HG03432 (cell line): Measurements from ENCODE around the gene CH25H.
A peak's percentile ranks its signal among the peaks of the same experiment; 100 is the strongest.
"Not testable (repeated sequence)": the region's sequence is repeated elsewhere in the genome, so short reads cannot be mapped to it uniquely, and the experiment has no call there.

Experiments used
- ATAC-seq: cut with Tn5 transposase; IDR thresholded peaks from one replicate; pipeline ENCODE4 v1.9.1; 2021; ENCODE audit warnings: mild to moderate bottlenecking, moderate library complexity; ENCODE audit not compliant: unreplicated experiment

Gene CH25H, protein sequence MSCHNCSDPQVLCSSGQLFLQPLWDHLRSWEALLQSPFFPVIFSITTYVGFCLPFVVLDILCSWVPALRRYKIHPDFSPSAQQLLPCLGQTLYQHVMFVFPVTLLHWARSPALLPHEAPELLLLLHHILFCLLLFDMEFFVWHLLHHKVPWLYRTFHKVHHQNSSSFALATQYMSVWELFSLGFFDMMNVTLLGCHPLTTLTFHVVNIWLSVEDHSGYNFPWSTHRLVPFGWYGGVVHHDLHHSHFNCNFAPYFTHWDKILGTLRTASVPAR

DNA sequence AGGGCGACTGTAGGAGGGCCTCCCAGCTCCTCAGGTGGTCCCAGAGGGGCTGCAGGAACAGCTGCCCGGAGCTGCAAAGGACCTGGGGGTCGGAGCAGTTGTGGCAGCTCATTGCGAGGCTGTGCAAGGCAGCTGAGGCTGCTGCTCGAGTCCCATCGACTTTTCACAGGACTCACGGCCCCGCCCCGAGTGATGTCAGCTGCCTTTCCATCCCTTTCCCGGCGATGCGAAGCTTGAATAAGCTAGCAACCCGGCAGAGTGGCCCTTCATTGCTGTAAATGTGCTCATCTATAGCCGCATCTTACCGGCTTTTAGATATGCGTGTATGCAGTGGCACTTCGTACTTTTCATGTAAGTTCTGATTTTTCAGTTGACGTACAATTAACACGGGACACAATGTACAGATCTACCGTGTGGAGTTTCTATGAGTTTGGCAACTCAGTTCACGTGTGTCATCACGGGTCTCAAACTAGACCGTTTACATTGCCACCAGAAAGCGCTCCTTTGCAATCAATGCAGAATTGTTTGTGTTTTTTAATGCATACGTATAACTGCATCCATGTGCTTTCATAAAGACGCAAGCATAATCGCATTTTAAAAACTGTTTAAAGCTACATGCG is at the start of gene CH25H:
TSS of gene CH25H (minus strand) at position 137 of the 620 bp plus-strand sequence. CDS start at position 112, 25 bp downstream.
- peak; percentile 45 for ATAC-seq

DNA sequence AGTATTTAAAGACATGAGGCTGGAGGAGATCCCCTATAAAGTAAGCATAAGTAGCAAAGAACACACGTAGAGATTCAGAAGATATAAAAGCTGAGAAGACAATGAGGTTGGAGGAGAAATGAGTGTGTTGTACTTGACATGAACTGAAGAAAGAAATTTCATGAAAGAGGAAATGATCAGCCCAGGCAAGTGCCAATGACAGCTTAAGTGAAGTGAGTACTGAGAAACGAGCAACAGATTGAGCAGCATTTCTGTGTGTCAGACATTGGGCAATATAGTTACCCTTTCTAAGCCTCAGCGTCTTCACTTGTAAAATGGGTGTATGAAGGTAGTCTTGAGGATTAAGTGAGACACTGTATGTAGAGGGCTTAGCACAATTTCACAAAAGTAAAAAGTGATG is 49.2 kb upstream of the CH25H start:
- no peak for ATAC-seq

DNA sequence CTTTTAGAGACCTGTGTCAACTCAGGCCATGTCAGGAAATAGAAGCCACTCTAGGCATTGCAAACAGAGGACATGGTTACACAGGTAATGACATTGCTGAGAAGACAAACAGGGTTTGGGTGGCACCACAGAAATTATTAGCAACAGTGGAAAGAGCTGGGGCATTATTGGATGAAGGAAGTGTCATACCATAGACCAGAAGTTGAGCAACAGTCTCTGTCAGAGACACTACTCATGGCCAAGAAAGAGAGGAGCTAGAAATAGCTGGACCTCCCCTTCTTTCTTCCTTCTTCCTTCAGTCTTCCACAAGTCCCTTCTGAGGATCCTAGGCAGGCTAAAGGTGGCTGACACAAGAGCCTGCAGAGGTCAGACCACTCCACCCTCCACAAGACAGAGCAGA is 48.7 kb upstream of the CH25H start:
- ATAC-seq, result no peak

DNA sequence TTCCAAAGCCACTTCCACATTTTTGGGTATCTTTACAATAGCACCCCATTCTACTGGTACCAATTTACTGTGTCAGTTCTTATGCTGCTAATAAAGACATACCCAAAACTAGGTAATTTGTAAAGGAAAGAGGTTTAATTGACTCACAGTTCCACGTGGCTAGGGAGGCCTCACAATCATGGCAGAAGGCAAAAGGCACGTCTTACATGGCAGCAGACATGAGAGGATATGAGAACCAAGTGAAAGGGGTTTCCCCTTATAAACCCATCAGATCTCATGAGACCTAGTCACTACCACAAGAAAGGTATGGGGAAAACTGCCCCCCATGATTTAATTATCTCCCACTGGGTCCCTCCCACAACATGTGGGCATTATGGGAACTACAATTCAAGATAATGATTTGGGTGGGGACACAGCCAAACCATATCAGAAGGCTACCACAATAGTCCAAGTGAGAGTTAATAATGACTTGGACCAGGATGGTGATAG is 48.0 kb upstream of the CH25H start:
- ATAC-seq, result not testable (repeated sequence)

DNA sequence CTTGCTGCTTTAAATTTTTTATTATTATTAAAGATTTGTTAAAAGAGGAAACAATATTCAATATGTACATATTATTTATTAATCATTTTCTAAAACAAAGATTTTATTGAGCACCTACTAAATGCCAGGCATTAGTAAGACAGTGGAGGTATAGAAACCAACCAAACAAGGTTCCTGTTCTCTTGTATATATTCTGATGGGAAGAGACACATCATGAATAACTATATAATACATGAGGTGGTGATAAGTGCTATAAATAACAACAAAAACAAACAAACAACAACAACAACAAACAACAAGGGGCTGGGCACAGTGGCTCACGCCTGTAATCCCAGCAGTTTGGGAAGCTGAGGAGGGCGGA is 45.1 kb upstream of the CH25H start:
- no peak for ATAC-seq

DNA sequence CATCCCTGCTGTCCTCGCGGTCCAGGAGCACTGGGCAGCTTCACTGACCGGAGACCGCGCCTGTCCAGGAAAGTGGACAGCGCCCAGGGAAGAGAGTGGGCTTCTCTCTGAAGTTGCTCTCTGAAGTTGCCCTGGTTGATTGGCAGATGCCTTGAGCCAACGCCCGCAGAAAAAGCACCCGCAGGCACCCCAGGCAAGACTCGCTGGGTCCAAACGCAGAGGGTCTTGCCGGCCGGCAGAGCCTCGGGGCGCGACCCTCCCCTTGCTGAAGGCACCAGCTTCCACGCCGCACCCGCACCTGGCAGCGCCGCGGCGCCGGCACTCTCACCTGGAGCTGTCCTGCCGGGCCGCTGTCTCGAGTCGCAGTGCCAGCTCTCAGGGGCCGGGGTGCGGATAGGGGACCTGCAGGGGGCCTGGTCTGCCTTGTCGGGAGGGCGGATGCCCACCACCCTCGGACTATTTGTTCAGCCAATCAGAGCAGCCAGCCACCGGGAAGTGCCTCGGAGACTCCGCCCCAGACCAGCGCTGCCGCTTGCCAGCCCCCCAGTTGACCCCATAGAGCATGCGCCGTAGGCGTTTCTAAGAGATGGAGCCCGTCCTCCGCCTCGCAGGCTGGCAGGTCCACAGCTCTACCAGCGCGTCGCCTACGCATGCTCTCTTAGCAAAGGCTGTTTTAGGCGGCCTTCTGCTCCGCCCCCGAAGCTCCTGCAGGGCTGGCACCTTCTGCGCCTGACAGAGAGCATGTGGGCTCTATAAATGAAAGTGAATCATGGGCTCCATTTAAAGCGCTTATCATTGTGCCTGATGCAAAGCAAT is 44.5 kb upstream of the CH25H start, which contains the start of gene LIPA:
TSS of gene LIPA (minus strand) at position 367 of the 816 bp plus-strand sequence. CDS start 4,127 bp downstream, outside the sequence.
- peak; percentile 98 for ATAC-seq

DNA sequence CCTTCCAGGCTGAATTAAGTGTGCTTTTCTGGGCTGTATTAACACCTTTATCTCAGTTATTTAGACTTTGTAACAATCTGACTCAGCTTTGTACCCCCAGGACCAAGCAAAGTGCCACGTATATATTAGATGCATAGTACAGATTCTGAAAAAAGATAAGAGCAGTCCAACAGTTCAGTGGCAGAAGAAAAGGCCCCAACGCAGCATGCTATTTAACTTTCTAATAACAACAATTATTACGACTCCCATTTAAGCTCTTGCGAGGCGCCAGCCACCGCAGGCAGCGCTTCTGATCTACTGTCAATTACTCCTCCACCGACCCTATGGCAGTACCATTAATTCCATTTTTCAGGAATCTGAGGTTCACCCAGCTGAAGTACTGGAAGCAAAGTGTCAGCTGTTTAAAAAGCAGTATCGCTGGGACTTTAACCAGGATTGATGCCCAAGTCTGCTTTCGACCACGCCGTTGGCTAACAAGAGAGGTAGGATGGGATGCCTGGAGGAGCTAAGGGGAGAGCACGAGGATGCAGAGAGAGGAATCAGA is 43.8 kb upstream of the CH25H start:
- ATAC-seq, result peak; percentile 2

DNA sequence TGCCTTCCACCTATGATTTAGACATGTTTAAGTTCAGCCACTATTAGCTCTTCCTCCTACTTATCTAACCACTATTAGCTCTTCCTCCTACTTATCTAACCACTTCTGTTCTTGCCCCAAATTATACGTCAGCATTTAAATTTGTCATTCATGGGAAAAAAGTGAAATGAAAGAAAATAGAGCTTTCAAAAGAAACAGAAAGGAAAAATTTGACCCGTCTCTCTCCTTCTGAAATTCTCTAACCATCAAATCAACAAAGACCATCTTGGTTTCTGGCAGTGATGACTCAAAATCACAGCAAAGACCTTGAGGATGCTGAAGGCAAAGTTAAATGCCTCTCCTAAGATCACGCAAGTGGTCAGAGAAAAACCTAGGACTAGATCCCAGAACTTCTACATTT is 41.9 kb upstream of the CH25H start:
- ATAC-seq, result no peak

DNA sequence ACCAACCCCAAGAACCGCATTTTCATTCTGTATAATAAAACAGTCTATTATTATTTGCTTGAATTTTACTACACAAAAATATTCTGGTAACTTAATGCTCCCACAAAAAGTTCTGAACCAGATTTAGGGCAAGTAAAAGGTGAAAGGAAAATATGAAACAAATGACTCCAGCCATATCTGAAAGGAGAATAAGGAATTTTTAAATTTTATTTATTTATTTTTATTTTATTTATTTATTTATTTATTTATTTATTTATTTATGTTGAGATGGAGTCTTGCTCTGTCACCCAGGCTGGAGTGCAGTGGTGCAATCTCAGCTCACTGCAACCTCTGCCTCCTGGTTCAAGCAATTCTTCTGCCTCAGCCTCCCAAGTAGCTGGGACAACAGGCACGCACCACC is 40.5 kb upstream of the CH25H start:
- ATAC-seq, result not testable (repeated sequence)

DNA sequence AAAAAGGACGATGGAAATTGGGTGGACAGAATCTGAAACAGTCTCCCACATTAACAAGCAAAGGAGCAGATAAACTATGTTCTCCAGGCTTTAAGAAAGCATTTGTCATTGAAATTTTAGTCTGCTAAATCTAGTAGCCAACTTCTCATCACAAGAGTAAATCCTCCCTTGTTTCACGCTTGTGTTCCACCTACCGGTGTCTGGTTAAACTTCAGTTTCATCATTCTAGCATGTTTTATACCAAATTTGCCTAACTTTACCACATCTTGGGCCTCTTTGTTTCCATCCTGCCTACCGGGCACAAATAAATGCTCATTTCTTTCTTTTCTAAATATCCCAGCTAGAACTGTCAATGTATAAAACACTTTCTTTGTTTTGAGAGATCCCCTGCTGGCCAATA is 38.7 kb upstream of the CH25H start:
- peak; percentile 35 for ATAC-seq

DNA sequence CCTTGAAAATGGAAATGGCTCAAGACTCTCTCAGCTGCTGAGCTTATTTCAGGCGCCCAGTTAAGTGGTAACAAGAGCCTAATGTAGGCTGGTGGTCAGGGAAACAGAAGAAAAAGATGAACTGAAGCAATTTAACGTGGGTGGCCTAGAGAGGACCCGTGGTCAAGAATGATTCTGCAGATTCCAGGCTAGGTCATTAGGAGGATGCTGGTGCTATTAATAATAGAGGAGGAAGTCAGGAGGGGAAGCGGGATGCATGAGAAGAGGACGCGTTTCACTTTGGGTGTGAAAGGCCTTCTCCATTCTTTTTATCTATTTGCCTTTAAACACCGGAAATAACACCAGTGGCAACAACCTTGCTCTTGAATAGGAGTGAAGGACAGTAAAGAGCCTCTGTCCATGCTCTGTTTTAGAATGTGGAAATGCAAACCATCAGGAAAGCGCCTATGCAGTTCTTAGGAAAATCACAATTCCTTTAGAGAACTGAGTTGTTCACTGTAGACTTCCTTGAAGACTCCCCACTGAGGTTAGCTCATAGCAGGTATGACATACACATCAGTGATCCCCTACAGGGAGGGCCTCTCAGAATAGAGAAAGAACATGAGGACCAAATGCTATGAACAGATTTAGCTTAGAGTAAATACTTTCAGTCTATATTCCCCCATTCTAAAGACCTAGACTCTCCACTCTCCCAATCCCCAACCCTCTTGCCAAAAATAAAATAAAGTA is 35.9 kb upstream of the CH25H start:
- peak; percentile 31 for ATAC-seq

DNA sequence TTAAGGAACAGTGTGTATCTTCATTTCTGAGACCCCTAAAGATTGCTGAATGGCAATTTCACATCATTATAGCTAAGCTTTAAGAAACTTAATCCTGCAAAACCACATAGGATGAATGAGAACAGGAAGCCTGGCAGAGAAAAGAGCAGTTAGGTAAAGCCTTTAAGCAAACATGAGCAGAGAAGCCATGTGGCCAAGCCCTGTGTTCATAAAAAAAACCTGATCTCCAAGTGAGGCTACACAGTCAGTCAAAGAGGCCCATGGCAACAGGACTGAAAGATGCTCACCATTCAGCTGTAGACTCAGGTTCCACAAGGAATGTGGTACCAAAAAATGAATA is 35.2 kb upstream of the CH25H start:
- ATAC-seq, result no peak

DNA sequence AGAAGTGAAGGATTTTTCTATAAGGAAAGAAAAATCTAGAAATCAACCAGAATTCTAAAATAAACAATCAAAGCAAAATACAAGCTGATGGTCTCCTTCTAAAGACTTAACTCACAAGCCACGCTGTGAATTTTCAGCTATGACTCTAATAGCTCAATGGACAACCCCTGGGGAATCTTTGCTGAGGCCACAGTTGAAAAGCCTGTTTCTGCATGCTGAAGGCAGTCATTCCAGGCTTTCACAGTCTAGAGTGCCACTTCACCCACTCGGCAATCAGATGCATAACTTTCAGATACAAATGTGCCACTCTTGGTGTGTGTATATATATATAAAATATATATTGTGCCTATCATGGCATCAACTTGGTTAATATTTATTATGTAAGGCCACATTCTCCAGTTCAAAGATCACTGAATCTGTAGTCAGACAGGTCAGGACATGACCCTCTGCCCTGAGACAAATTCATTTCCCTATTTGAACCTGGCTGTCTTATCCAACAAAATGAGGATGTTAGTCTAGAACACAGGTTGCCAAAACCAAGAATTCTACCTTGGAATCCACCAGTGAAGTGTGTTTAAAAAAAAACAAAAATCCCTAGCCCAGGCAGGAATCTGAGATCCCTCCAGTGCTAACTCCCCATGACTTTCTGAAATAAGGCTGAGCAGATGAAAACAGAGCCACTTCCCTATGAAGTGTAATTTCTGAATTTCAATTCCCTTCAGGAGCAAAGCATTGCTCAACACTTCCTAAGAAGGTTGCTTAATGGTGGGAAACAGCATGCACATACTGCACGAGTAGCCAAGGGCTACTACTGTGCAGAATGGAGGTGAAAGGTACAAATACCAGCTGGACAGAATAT is 34.6 kb upstream of the CH25H start:
- peak; percentile 48 for ATAC-seq

DNA sequence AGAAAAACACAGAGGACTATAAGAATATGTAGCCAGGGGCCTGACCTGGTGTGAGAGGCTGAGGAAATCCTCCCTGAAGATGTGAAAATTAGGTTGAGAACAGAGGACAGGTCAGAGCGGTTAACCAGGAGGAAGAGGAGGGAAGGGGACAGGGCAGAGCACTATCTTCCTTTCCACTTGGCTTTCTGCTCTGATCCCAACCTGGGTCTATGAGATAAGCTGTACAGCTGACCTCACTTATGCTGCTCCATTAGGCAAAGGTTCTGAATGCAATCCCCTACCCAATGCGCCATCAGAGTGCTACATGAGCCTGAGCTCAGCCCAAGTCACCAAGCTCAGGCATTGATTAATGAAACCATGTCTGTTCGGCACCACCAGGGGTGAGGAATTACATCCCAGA is 33.9 kb upstream of the CH25H start:
- no peak for ATAC-seq

DNA sequence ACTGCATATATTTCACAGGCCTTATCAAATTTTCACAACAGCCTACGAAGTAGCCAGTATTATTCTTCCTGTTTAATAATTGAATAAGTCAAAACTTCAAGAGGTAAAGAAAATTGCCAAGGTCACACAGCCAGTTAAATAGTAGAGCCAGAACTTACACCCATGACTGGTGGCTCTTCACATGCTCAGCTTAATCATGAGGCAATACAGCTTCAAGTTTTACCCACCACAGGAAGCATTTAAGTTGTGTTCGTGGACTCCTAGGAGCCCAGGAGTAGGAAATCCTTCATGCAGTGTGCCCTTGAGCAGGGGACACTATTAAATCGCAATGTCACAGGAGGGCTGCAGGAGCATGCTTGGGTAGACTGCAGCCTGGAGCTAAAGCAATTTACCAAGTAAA is 33.4 kb upstream of the CH25H start:
- ATAC-seq, result no peak

DNA sequence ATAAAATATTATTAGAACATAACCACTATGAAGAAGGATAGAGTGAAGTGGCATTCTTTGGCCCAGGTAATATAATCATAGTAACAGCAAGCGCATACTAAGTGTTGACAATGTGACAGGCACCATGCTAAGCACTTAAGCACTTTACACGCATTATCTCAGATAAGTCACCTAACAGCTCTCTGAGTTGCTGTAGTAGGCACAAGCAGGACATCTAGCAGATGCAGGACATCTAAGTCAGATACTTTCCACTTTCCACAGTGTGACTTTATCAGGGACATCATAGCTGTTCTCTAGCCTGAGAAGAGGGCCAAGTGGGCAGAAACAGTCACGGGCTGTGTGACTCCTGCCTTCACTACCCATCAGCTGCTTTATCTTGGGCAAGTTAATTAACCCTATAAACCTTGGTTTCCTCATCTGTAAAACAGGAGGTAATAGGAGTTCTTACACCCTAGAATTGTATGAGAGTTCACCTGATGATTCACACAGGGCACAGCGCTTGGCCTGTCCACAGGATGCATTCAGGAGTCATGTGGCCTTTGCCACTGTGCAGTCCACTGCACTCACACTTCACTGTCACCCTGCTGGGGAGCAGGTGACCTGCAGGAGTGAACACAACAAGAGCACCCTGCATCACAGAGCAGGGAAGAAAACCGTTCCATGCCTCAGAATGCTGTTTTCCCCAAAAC is 32.0 kb upstream of the CH25H start:
- no peak for ATAC-seq

DNA sequence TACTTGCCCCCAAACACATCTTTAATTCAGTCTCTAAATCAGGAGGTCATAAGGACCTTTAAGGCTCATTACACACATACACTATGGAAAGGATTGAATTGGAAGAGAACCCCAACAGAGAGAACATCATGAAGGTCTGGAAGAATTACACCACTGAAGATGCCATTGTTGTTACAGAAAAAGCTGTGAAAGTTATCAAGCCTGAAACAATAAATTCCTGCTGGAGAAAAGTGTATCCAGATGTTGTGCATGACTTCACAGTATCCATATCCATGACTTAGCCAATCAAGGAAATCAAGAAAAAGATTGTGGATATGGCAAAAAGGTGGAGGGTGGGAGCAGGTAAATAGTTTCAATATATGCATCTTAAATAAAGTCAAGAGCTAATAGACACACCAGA is 30.7 kb upstream of the CH25H start:
- no peak for ATAC-seq

DNA sequence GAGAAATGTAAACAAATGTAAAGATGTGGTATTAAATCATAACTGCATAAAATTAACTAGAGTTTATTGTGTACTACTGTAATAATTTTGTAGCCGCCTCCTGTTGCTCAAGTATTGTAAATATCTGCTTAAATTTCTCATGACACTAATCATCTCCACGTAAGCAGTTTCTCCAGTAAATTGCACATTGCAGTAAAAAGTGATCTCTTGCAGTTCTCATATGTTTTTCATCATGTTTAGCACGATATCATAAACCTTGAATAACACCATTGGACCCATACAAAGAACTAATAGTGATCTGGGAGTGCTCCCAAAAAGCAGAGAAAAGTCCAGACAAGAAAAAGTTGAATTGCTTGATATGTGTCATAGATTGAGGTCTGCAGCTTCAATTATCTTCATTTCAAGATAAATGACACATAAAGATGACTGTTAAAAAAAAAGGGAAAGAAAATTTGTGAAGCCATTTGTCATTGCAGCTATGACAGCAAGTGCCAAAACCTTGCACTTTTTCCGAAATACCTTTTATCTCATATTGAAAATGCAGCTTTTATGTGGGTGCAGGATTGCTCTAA is 29.2 kb upstream of the CH25H start:
- no peak for ATAC-seq
